NCI-H2081 treated with DMSO at 0.1 percent for 48 hours (cell line): ENCODE data around the gene FERMT1.
"Not testable (repeated sequence)": the region's sequence is repeated elsewhere in the genome, so short reads cannot be mapped to it uniquely, and the experiment has no call there.

ENCODE experiments used
- DNase-seq: peaks from one replicate; lab custom pipeline; 2025; lab: John Stamatoyannopoulos, UW

FERMT1 gene

DNA sequence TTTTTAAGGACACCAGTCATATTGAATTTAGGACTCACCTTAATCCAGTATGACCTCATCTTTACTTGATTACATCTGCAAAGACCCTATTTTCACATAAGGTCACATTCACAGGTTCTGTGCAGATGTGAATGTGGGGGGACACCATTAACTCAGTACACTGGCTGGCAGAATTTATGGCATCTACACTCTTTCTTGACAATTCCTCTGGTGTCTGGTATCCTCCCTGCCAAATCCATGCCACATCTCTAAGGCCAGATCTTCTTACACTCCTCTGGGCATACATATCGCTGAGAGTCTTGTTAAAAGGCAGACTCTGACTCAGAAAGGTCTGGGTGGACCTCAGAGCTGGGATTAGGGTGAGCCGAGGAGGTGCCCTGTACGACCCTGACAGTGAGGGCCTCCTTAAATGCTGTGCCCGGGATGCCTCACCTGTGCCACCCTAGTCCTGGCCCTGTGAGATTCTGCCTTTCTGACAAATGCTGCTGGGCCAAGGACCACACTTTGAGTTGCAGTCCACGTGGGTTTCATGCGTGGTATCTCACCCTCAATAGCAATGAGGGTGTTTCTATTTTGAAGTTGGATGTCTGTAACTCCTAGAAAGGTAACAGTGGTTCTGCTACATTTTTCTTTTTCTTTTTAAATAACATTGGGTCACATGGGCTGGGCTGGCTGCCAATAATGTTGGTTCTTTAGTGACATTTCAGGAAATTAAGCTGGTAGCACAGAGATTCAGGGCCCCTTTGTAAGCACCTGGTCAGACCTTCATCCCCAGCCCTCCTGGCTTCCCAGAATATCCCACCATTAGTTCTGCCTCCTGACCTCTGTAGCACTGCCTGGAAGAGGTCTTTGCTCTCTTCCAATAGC lies 51.8 kb downstream of the FERMT1 start:
- DNase-seq, result no peak

DNA sequence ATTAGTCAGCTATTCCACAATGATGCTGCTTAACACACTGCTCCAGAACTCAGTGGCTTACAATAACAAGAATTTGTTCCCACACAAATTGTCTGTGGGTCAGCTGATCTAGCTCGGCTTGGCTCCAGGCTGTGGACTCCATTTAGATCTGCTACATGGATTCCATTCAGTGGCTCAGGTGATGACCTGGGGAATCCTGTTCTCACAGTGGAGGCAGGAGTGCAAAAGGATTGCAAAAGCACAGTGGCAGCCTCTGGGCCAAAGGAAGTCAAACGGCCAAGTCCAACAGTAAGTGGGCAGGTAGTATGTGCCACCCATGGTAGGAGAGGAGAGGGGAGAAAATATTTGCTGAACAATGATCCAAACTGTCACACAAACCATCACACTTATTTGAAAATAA lies 53.2 kb downstream of the FERMT1 start:
- DNase-seq, result no peak

DNA sequence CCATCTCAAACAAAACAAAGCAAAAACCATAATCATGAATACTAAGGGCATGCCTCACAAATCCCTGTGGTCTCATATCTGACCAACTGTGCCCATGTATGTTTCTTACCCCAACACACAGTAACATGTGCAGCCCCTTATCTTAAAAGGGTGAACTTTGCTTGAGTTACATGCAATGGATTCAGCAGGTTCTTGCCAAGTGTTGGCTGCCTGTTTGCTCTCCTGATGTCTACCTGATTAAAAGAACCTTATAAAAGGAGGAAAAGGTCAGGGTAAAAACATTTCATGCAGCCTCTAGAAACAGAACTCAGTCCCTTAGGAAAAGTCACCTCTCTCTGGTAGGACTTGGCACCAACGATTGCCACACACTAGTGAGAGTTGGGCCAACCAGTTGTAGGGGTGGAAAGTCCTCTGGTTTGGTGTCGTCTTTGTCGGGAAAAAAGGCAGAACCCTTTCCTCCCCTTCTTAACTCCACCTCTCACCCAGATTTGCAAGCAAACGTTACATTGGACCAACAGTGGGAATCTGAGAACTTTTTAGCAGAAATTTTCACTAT lies 55.0 kb downstream of the FERMT1 start:
- DNase-seq, result no peak

DNA sequence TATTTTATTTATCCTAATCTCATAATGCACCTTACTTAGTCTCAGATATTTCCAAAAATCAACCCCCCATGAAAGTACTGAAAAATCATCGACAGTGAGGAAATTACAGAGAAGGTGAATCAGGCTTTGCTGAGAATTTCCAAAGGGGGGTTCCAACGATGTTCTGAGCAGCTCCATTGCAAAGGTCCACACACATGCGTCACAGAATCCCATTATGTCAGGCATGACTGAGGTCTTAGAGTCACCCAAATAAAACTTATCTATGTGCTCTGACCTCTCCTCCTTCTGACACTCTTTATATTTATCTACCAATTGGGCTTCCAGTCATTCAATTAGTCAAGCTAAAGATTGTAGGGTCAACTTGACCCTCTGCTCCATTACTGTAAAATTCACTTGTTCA lies 56.2 kb downstream of the FERMT1 start:
- DNase-seq, result no peak

DNA sequence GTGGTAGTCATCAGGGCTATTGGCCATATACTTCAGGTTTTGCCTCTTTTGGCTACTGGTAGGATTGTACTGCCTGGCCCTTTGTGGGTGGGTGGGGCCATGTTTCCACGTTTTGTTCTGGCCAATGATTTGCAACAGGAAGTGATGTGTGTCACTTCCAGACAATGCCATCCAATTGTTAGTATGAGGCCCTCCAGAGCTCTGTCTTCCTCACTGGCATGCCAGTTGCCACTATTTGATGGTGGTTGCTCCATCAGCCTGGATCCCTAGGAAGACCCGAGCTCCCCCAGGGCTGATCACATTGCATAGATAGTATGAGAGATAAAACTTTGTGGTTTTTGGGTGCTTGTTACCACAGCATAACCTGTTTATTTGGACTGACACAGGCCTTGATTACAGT lies 61.3 kb downstream of the FERMT1 start:
- DNase-seq, result no peak

DNA sequence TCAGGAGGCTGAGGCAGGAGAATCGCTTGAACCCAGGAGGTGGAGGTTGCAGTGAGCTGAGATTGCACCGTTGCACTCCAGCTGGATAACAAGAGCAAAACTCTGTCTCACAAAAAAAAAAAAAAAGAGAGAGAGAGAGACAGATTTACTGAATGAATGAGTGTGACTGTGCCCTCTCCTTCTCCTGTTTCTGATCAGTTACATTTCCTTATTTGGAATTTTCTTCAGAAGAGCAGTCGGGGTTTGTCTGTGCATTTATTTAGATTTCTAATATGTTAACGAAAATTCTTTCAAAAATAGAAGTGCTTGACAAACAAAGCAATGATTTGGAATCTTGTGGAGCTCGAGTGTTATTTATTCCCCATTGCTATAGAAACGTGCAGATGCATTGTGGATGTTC lies 62.6 kb downstream of the FERMT1 start:
- DNase-seq, result no peak

DNA sequence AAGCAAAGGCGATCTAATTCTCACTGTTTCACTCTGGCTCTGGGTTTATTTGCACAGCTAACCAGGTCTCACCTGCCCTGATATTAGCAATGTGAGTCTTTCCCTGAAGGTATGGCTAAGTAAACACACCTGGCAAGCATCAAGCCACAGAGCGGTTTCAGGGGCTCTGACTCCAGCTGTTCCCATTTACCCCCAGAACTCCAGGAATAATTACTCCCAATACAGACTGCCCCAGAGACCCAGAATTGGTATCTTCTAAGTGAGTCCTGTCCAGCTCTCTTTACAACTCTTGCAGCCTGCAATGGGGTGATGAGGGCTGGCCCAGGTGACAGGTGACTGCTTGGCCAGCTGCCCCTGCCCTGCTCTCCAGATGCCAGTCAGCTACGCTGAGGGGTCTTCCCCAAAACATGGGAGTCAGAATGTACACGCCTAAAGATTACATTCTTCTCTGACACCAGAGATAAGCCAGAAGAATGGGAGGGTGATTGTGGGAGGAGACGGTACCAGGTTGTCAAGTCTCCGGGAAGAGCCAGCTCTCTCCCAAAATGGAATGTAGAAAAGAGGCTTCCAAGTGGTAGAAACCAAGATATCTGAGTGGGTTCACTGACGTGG lies 64.0 kb downstream of the FERMT1 start:
- DNase-seq, result peak; percentile 55

DNA sequence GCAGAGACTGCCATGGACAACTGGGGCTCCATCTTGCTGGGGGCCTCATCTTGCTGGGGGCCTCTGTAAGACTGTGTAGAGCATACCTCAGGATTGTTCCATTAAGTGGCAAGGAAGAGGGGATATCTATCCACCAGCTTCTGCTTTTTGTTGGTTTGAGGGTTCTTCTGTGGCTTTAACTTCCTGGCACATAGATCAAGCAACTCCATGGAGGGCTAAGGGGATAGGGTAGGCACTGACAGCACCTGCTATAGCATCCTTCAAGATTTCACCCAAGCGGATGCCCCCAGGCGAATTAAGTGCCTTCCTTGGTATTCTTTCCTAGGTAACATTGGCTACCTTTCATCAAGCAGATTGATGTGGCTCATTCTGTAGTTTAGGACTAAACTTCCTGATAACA lies 65.1 kb downstream of the FERMT1 start:
- DNase-seq, result no peak

DNA sequence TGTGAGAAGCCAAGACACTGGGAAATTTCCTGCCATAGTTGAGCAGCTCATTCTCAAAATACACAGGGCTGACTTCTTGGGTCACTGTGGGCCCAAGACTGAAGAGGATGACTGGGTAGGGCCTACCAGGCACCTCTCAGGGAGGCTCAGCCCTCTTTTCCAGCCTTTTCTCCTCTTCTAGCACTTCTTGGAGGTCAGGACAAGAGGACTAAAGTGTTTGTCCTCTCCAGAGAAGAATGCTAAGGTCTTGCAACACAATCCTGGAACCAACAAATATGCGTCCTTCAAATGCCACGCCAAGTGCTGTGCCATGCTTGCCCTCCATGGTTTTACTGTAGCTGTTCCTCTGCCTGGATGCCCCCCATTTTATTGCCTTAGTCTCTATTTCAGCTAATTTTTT lies 65.7 kb downstream of the FERMT1 start:
- no peak for DNase-seq

DNA sequence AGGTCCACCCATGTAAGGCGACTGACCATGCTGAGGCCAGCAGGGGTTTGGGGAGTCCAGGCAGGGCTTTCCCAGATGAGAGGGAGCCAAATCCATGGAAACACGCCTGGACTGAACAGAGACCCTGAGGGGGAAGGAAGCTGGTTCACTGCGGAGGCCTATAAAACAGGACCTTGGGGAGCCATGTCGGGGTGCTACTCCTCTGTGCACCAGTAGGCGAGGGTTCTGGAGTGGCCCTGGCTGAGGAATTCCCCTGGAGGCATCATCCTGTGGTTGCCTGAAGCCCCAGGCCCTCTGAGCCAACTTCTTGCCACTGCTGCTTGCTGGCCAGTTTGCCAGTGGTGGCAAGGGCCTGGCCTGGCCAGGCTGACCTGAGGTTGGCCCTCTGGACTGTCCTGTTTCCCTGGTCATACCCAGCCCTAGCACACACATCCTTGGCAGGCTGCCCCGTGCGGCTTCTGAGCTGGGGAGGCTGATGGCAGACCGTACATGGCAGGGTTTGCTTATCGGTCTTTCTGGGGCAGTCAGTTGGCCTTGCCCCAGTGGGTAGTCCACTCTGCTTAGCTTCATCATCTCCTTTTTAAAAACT lies 66.8 kb downstream of the FERMT1 start:
- no peak for DNase-seq

DNA sequence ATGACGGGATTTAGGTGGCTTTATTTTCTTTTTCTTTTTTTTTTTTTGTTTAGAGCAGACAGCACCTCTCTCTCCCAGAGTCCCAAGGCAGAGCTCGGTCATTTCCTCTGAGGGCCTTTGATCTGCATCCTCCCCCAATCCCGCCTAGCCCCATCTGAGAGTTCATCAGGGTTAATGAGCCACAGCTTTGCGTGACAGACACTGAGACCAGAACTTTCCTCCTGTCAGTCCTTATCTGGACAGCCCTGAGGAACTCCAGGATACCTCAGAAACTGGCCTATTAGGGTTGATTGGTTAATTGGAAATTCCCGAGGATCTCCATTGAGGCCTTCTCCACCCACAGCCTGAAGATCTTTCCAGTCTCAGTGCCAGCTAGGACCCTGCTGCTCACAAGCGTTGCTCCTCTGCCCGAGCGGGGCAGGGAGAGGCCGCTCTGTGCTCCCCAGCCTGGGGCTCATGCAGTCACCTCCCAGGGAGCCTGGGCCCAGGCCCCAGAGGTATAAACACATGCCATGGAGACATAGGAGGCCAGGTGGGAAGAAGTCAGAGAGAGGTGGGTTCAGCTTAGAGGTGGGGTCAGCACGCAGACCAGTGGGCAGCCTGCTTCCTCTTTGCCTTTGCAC lies 67.6 kb downstream of the FERMT1 start:
- DNase-seq, result no peak

DNA sequence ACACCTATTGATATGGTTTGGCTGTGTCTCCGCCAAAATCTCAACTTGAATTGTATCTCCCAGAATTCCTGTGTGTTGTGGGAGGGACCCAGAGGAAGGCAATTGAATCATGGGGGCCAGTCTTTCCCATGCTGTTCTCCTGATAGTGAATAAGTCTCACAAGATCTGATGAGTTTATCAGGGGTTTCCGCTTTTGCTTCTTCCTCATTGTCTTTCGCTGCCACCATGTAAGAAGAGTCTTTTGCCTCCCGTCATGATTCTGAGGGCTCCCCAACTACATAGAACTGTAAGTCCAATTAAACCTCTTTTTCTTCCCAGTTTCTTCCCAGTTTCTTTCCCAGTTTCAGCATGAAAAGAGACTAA lies 68.2 kb downstream of the FERMT1 start:
- DNase-seq, result not testable (repeated sequence)

DNA sequence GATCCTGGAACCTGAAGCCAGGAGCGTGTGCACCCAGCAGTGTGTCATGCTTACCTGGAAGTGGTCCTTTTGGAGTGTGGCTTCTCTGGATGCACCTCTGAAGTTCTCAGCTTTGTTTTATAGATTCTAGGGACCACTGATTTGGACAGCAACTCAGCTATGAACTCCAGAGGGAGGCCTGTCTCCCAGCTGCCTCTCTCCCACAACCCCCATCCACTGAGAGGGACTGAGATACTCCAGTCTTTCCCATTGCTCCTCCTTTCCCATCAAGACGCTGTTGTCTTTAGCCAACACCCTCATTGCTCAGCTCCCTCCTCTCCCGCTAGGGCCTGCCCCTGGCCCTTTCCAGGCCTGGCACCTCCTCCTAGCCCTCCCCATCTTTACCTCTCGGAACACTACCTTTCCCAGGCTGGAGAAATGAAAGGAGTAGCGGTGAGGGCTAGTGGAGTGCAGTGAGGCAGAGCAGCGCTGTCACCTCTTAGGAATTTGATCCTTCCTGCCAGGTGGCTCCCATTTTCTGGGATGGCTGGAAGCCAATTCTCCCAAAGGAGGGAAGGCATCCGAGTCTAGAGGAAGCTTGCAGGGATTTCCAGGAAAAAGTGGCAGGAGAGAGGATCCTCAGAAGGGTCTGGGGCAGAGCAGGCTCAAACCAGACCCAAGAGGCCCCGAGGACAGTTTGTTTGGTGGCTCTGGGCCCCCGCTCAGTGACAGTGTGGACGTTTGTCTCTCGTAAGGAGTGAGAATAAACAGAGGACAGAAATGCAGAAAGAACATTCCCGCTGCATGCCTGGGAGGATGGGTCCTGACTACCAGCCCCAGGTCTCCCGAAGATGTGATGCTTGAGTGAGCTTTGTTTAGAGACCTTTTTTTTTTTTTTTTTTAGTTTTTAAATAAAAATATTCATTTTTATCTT lies 68.8 kb downstream of the FERMT1 start, which contains the start of gene LRRN4:
LRRN4 (minus strand) TSS at position 285 of the 913 bp plus-strand sequence. CDS start 1,261 bp downstream, outside the sequence.
- no peak for DNase-seq

DNA sequence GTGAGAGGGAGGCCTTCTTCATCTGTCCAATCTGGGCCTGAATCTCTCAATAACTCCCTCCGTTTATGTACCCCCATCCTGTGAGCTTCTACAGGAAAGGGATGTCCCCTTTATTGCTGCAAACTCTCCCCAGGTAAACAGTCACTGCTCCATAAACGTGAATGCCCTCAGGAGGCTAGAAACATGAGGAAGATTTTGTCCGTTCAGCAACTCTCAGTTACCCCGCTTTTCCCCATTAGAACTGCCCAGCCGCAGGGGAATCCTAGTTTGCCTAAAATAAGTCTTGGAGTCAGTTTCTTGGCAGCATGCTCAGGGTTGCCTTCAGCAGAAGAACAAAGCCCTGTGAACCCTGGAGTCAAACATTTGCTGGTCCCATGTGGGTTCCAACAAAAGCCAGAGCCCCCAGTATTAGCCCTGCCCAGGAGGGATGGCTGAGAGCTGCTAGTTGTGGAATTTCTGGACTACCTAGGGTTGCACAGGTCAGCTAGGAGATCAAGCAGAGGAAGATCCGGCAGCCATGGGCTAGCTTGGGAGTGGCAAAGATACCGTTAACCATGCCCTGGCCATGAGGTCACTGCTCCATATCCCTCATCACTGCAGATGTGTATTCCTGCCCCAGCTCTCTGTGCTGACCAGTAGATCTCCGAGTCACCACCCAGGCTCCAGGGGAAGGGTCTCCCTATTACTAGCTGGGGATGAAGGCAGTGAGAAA lies 69.6 kb downstream of the FERMT1 start:
- DNase-seq, result no peak

DNA sequence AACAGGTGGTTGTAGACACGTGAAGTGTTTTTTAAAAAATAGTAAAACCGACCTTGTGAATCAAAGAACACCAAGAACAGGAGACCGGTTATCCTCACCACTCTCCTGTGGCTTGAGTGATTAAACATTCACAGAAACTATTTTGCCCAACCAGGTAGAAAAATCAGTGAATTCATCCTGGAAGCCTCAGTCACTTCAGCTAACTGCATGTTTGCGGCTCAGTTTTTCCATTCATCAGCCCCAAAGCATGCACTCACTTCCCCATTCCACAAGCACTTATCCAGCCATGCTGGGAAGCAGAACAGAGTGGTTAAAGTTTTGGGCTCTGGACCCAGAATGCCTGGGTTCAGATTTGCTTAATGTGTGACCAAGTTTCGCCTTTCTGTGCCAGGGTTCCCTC lies 71.3 kb downstream of the FERMT1 start:
- no peak for DNase-seq

DNA sequence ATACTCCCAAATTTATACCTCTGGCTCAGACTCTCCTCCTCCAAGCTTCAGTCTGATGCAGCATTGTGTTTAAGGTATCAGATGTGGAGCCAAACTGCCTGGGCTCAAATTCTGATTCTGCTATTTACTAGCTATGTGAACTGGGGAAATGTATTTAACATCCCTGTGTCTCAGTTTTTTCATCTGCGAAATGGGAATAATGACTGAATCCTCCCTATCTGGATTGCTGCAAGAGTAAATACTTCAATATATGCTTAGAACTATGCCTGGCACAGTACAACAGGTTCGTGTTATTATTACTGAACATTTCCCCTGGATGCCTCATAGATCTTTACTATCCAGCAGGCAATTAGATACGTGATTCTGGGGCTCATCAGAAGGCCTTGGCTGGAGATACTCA lies 74.4 kb downstream of the FERMT1 start:
- no peak for DNase-seq

DNA sequence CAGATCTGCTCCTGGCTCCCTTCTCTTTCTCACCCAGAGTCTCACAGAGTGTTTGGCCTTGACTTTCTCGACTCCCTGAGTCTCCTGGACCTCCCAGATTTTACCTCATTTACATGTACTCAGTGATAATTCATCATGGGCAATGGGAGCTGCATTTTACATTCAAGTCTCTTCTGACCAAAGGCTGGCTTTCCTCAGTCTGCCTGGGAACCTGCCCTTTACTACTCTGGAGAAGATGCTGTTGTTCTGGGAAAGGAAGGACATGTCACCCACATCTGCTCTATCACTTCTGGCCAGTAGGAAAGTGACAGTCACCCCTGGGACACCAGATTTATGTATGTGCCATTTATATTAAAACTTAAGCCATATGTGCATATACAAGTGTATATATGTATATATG lies 76.4 kb downstream of the FERMT1 start:
- DNase-seq, result no peak

DNA sequence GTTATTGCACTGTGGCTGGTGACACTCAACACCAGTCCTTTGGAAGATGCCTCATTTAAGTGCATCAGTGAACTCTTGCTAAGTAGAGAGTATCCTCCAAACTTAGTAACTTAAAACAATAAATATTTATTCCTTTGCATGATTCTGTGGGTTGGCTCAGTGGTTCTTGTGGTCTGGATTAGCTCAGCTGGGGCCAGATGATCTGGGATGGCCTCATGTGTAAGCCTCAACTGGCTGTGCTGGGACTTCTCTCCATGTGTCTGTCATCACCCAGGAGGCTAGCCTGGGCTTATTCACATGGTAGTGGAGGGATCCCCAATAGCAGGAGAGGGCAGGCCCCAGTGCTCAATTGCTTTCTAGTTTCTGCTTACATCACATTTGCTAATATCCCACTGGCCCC lies 77.3 kb downstream of the FERMT1 start:
- no peak for DNase-seq

DNA sequence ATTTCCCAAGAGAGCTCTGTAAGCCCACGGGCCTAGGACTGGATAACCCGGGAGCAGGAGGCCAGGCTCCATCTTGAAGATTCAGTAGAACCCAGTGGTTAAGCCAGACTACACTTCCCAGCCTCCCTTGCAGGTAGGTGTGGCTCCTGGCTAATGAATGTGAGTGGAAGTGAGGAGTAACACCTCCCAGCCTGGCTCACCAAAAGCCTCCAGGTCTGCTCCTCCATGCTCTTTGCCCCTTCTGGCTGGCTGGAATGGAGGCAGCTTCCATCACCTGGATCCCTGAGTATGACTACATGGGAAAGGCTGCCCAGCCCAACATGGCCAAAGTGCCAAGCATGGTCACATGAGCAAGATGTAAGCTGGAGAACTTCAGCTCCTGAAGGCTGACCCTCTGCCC lies 78.7 kb downstream of the FERMT1 start:
- no peak for DNase-seq

DNA sequence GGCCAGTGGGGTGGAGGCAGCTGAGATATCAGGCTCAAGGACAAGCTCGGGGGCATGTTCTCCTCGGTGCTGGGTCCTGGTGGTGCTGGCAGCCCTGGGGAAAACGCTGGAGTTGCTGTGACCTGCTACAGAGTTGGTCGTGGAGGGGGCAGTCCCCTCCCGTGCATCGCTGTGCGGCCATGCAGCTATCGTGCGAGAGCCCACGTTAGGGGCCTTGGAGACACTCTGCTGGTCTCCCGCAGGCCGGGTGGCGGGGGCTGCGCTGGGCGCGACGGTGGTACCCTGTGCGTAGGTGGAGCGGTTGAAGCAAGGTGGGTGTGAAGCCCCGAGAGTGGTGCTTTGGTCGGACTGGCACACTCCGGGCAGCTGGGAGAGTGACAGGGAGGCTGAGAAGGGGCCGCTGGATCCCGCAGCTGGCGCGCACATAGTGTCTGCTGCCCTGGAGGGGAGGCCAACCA lies 81.0 kb downstream of the FERMT1 start:
- no peak for DNase-seq
